Panc1 (cell line): Measurements from ENCODE around the gene CAST.

Source experiments
- POLR2AphosphoS5 ChIP-seq: IDR thresholded peaks from 2 replicates; pipeline ENCODE4 v1.6.1; 2012; ENCODE audit warnings: mild to moderate bottlenecking, low read depth, low read length, moderate library complexity
- SIN3A ChIP-seq: IDR thresholded peaks from 2 replicates; pipeline ENCODE4 v1.6.1; 2012; ENCODE audit warnings: low read depth, mild to moderate bottlenecking, low read length, moderate library complexity, borderline replicate concordance; ENCODE audit not compliant: insufficient read depth
- TCF7L2 ChIP-seq: IDR thresholded peaks from 2 replicates; pipeline ENCODE4 v1.6.1; 2011; ENCODE audit warnings: mild to moderate bottlenecking, low read depth, low read length, inconsistent platforms
- TF ChIP-seq, protein P1 (sequence below): fragments of 450-650 bp; IDR thresholded peaks from 2 replicates; pipeline ENCODE4 v1.5.1; 2017; ENCODE audit warnings: mild to moderate bottlenecking
- TF ChIP-seq, protein P2 (sequence below), 2 experiments: IDR thresholded peaks; 2 replicates each; pipeline ENCODE4 v1.6.1; 2011 to 2012; ENCODE audit warnings: low read depth in 2 of 2, control low read depth in 1 of 2, low read length in 1 of 2, mild to moderate bottlenecking in 1 of 2, moderate library complexity in 1 of 2; ENCODE audit not compliant: insufficient read depth in 1 of 2

DNA sequence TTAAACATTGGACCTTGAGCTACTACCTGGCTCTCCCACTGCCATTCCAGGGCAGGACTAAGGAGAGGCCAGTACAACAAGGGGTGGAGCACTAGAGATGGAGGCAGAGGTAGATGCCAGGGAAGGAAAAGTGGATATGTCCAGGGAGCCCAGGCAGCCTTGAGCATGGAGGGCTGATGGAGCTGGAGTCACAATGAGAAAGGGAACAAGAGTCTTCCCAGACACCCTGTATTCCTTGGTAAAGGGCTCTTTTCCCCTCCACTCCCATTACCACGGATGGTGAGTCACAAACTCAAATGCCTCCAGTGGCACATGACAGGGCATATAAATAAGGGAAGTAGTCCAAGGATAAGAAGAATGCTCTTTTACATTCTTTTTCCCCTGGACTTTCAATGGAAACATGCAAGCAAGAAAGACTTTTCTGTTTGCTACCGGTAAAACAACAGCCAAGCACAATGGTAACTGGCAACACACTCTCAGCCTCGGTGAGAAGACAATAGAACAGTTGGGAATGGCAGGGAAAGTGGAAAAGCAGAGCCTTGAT lies 128.9 kb downstream of the CAST start:
- TF ChIP-seq, protein P1, sequence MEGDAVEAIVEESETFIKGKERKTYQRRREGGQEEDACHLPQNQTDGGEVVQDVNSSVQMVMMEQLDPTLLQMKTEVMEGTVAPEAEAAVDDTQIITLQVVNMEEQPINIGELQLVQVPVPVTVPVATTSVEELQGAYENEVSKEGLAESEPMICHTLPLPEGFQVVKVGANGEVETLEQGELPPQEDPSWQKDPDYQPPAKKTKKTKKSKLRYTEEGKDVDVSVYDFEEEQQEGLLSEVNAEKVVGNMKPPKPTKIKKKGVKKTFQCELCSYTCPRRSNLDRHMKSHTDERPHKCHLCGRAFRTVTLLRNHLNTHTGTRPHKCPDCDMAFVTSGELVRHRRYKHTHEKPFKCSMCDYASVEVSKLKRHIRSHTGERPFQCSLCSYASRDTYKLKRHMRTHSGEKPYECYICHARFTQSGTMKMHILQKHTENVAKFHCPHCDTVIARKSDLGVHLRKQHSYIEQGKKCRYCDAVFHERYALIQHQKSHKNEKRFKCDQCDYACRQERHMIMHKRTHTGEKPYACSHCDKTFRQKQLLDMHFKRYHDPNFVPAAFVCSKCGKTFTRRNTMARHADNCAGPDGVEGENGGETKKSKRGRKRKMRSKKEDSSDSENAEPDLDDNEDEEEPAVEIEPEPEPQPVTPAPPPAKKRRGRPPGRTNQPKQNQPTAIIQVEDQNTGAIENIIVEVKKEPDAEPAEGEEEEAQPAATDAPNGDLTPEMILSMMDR: no peak
- TF ChIP-seq POLR2AphosphoS5: no peak
- TF ChIP-seq, protein P2, sequence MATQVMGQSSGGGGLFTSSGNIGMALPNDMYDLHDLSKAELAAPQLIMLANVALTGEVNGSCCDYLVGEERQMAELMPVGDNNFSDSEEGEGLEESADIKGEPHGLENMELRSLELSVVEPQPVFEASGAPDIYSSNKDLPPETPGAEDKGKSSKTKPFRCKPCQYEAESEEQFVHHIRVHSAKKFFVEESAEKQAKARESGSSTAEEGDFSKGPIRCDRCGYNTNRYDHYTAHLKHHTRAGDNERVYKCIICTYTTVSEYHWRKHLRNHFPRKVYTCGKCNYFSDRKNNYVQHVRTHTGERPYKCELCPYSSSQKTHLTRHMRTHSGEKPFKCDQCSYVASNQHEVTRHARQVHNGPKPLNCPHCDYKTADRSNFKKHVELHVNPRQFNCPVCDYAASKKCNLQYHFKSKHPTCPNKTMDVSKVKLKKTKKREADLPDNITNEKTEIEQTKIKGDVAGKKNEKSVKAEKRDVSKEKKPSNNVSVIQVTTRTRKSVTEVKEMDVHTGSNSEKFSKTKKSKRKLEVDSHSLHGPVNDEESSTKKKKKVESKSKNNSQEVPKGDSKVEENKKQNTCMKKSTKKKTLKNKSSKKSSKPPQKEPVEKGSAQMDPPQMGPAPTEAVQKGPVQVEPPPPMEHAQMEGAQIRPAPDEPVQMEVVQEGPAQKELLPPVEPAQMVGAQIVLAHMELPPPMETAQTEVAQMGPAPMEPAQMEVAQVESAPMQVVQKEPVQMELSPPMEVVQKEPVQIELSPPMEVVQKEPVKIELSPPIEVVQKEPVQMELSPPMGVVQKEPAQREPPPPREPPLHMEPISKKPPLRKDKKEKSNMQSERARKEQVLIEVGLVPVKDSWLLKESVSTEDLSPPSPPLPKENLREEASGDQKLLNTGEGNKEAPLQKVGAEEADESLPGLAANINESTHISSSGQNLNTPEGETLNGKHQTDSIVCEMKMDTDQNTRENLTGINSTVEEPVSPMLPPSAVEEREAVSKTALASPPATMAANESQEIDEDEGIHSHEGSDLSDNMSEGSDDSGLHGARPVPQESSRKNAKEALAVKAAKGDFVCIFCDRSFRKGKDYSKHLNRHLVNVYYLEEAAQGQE (IDR thresholded peaks at IDR 0.05; ENCODE audit: insufficient read depth in 1 of 2, low read depth in 2 of 2, low read length in 1 of 2): no peak
- TF ChIP-seq SIN3A: no peak
- no peak for TF ChIP-seq TCF7L2
